Heart right ventricle (tissue), 16 donors: ENCODE data around the gene SHISA7. TPM values are rescaled to one million over a fixed set of nuclear protein-coding genes. Genes with fewer than 3 reads are reported as not detected.

Experiments used
- ATAC-seq, 8 donors: fragments of 200-7000 bp; cut with Tn5 transposase; one replicate each; pipeline ENCODE4 v1.9.1; 2020; ENCODE audit warnings: mild to moderate bottlenecking in 8 of 8, moderate library complexity in 8 of 8, moderate number of reproducible peaks in 1 of 8
- DNase-seq, 2 donors: peaks; one replicate each; pipeline ENCODE4 v3.0.0-alpha.2; 2020
- H3K27ac ChIP-seq, 10 donors: fragments of 200-600 bp; sonication (generic) in 2 of 10; one replicate each; pipeline versions ENCODE4 v1.5.0 to v1.8.0; 2020 to 2022; ENCODE audit warnings: mild to moderate bottlenecking in 3 of 10
- H3K27me3 ChIP-seq, 7 donors: fragments of 200-600 bp; one replicate each; pipeline ENCODE4 v1.8.0; 2021 to 2022; ENCODE audit warnings: mild to moderate bottlenecking in 2 of 7
- H3K36me3 ChIP-seq, 9 donors: fragments of 200-600 bp; sonication (generic) in 1 of 9; one replicate each; pipeline versions ENCODE4 v1.5.0 to v1.8.0; 2020 to 2022; ENCODE audit warnings: mild to moderate bottlenecking in 2 of 9
- H3K4me1 ChIP-seq, 9 donors: fragments of 200-600 bp; sonication (generic) in 1 of 9; one replicate each; pipeline versions ENCODE4 v1.5.0 to v1.8.0; 2020 to 2022; ENCODE audit warnings: mild to moderate bottlenecking in 4 of 9
- H3K4me3 ChIP-seq, 10 donors: fragments of 200-600 bp; sonication (generic) in 2 of 10; one replicate each; pipeline versions ENCODE4 v1.5.0 to v1.8.0; 2020 to 2022; ENCODE audit warnings: mild to moderate bottlenecking in 7 of 10, moderate library complexity in 2 of 10
- H3K9me3 ChIP-seq, 11 donors: fragments of 200-600 bp in 10 of 11; sonication (generic) in 2 of 11; one replicate each; pipeline versions ENCODE4 v1.5.0 to v1.8.0; 2013 to 2022; ENCODE audit warnings: mild to moderate bottlenecking in 2 of 11, control low read depth in 1 of 11, moderate library complexity in 1 of 11
- WGBS, 2 donors: extraction: QIAGEN DNeasy Blood & Tissue Kit; methylation state at CpG; one replicate each; pipeline ENCODE4 v1.1.7; 2013; ENCODE audit warnings: inconsistent platforms in 1 of 2; 5-methylcytosine and 5-hydroxymethylcytosine counted together
- intact Hi-C, 10 donors: fragments of 100-400 bp; cut with DNase I; formaldehyde crosslinking; loops; one replicate each; pipeline versions ENCODE4 v1.11.1 to v1.14.2; 2022
- polyA plus RNA-seq, 2 donors: library from polyadenylated mRNA; stranded (reverse); fragments of 200-250 nt; gene quantifications; one replicate each; pipeline ENCODE4 v1.2.3, GENCODE V29; 2013
- total RNA-seq, 10 donors: library from RNA; stranded (reverse); fragmentation: NEBNext Ultra II Directional in 3 of 10; extraction: Animal tissue kit (Norgen Biotek cat#: 25700) in 3 of 10; gene quantifications; one replicate each; pipeline versions ENCODE4 v1.2.1 to v1.2.4, GENCODE V29; 2021 to 2023
- TF ChIP-seq, protein P1 (sequence below), 9 donors: fragments of 200-600 bp; sonication (generic) in 2 of 9; IDR thresholded peaks; one replicate each; pipeline versions ENCODE4 v1.5.0 to v1.8.0; 2021 to 2022; ENCODE audit warnings: antibody characterized with exemption in 9 of 9, mild to moderate bottlenecking in 5 of 9, moderate library complexity in 1 of 9
- donor health status: Arrhythmogenic right ventricular cardiomyopathy.
- donor health status: ischemic (EF 13 %, LVEDD 7.1; RV severe dilation, severe dysfunction).
- donor health status: healthy with polysubstance abuse.
- donor health status: DM: no; HTN: yes; CAD: no.
- donor health status: DM: no; HTN: no; CAD: no.
- donor health status: ischemic (EF 25% LVEDD 6.9; RV normal size, moderate dysfunction).
- donor health status: ischemic (EF 25% LVEDD 5.7; RV mildly dilated, moderate dysfunction).
- donor health status: healthy.
- donor health status: DM: yes; HTN: yes; CAD: no.
- donor health status: Ischemic cardiomyopathy.
- donor health status: ischemic (EF 35%, LVEDD 5.7; RV mildly dilated, moderate dysfunction).
- donor health status: nonischemic (EF 11% LVEDD 7.7; RV severe dilation, severe dysfunction).
- donor health status: DM: yes; HTN: yes; CAD: no.
- donor health status: PGD.
- donor health status: ischemic (EF 29% LVEDD 5.4; RV normal size, mild dysfunction).
- donor health status: nonischemic (EF 23%, LVEDD 6.1; RV moderate dilation, normal function).

SHISA7 gene
- total and polyA plus RNA-seq, 12 donors = under 0.01 TPM; not detected in 11

DNA sequence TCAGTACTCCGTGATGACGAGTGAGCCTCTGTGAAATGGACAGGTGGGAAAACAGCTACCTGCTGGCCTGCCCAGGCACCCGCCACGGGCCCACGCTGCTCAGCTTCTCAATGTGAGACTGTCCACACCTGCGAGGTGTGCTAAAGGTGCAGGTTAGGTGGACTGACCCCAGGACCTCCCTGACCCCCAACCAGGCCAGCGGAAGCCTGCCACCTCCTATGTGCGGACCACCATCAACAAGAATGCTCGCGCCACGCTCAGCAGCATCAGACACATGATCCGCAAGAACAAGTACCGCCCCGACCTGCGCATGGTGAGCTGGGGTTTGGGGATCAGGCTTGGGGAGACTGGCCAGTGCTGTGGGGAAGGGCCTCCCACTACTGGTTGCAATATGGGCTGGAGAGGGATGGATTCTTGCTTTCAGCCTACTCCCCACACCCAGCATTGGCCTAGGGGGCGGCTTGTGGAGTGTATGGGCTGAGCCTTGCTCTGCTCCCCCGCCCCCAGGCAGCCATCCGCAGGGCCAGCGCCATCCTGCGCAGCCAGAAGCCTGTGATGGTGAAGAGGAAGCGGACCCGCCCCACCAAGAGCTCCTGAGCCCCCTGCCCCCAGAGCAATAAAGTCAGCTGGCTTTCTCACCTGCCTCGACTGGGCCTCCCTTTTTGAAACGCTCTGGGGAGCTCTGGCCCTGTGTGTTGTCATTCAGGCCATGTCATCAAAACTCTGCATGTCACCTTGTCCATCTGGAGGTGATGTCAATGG lies 55.2 kb downstream of the SHISA7 start:
- no peak for DNase-seq
- Histone ChIP-seq H3K27ac (no peak overlapping the region), H3K9me3 (no peaks in the 10 kb centered on the region), H3K27me3 (no peaks in the 10 kb centered on the region), H3K4me1 (peaks cover 27 to 58% (median 44%) of the 10 kb centered on the region in 9 donors), H3K4me3 (peak overlapping the region in 8 of 10 donors; percentile 74 to 99 (median 82)), H3K36me3 (peaks cover 0 to 63% (median 41%) of the 10 kb centered on the region in 9 donors)
- TF ChIP-seq, protein P1, sequence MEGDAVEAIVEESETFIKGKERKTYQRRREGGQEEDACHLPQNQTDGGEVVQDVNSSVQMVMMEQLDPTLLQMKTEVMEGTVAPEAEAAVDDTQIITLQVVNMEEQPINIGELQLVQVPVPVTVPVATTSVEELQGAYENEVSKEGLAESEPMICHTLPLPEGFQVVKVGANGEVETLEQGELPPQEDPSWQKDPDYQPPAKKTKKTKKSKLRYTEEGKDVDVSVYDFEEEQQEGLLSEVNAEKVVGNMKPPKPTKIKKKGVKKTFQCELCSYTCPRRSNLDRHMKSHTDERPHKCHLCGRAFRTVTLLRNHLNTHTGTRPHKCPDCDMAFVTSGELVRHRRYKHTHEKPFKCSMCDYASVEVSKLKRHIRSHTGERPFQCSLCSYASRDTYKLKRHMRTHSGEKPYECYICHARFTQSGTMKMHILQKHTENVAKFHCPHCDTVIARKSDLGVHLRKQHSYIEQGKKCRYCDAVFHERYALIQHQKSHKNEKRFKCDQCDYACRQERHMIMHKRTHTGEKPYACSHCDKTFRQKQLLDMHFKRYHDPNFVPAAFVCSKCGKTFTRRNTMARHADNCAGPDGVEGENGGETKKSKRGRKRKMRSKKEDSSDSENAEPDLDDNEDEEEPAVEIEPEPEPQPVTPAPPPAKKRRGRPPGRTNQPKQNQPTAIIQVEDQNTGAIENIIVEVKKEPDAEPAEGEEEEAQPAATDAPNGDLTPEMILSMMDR (IDR thresholded peaks at IDR 0.05) = no peak
- ATAC-seq = no peak
- 89 to 90% methylated on average over 24 of the region's 24 CpGs for WGBS, 2 donors
- intact Hi-C loops = loop anchor here in 4 of 10 donors (5.0 to 10.0 kb wide), 4 partner anchors 74 to 106 kb away; partner anchors contain the start of genes BRSK1 (in 1 of the 4), C19orf85 (in 1 of the 4), HSPBP1 (in 1 of the 4) and ISOC2 (in 1 of the 4)

DNA sequence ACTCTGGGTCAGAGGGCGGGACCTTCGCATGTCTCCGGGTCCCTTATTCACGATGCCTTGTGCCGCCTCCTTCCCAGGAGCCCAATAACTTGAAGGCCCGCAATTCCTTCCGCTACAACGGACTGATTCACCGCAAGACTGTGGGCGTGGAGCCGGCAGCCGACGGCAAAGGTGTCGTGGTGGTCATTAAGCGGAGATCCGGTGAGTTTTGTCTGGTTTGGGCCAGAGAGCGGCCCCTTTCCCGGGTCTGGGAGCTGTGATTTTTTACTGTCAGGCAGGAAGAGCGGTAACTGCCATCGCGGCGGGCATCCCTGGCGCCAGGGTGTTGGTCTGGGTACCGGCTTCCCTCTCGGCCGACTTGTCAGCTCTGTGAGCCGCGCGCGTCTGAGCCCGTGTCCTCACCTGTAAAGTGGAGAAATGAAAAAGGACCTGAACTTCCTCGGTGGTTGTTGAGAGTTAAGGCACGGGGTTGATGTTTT lies 56.6 kb downstream of the SHISA7 start:
- intact Hi-C loops = loop anchor here in 4 of 10 donors (5.0 to 10.0 kb wide), 4 partner anchors 76 to 104 kb away; partner anchors contain the start of genes BRSK1 (in 1 of the 4), C19orf85 (in 1 of the 4), HSPBP1 (in 1 of the 4) and ISOC2 (in 1 of the 4)
- no peaks in the 10 kb centered on the region for H3K27me3 ChIP-seq
- peak overlapping the region; percentile 74 to 99 (median 80) for H3K4me3 ChIP-seq
- TF ChIP-seq, protein P1 (IDR thresholded peaks at IDR 0.05) = no peak
- H3K9me3 ChIP-seq = no peaks in the 10 kb centered on the region
- ATAC-seq = no peak
- H3K36me3 ChIP-seq = peaks cover 0 to 51% (median 35%) of the 10 kb centered on the region in 9 donors
- no peak for DNase-seq
- WGBS, 2 donors = 6% methylated on average over 33 of the region's 33 CpGs
- peak overlapping the region; percentile 25 to 97 (median 91) for H3K27ac ChIP-seq
- peaks cover 27 to 60% (median 44%) of the 10 kb centered on the region in 9 donors for H3K4me1 ChIP-seq

DNA sequence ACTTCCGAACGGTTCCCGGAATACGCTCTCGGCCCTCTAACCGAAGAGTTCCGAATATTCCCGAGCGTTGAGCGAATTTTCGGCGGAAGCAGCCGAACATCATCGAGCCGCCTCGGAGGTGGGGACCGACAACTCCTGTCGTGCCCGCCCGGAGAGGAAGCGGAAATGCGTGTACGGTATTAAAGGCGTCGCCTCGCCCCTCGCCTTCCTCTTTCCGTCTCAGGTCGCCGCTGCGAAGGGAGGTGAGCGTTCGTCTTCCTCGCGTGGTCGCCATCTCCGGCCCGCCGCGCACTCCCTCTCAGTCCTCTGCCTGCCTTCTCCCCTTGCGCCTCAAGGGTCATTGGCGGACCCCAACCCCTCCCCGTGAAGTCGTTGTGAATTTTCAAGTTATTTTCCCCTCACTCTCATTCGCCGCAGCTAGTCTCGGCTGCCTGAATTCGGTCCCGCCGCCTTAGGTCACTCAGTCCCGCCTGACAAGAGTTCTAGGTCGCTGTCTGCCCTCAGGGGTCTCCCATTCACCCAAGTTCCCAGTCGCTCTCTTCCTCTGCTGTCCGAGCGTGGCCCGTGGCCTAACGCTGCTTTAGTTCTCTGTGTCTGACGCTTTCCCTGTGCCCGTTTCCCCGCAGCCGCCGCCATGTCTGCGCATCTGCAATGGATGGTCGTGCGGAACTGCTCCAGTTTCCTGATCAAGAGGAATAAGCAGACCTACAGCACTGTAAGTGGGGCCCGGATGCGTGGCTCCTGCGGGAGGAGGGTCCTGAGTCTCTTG lies 57.2 kb downstream of the SHISA7 start, which contains the start of gene RPL28:
Gene RPL28 (plus strand): TSS at position 209 of the 769 bp plus-strand sequence. CDS start 426 bp downstream, at position 635.
- Histone ChIP-seq H3K27me3 (no peaks in the 10 kb centered on the region), H3K4me3 (peak within 1 kb of the TSS; percentile 74 to 99 (median 80)), H3K27ac (peak within 1 kb of the TSS; percentile 77 to 97 (median 91)), H3K4me1 (peaks cover 27 to 59% (median 44%) of the 10 kb centered on the region in 9 donors), H3K36me3 (peaks cover 0 to 45% (median 32%) of the 10 kb centered on the region in 9 donors), H3K9me3 (no peaks in the 10 kb centered on the region)
- ATAC-seq (peak; percentile 90 to 96 (median 93)), DNase-seq (peak; percentile 97 to 99)
- 0% methylated on average over 68 of the region's 68 CpGs for WGBS, 2 donors
- TF ChIP-seq, protein P1 (IDR thresholded peaks at IDR 0.05) = no peak
- intact Hi-C loops = loop anchor here in 5 of 10 donors (1.0 to 10.0 kb wide), 7 partner anchors 22 to 104 kb away; partner anchors contain the start of genes KMT5C (in 3 of the 5), BRSK1 (in 1 of the 5), C19orf85 (in 1 of the 5) and HSPBP1 (in 1 of the 5)
